ENCODE measurements around the gene DCXR. TPM values are rescaled to one million over a fixed set of nuclear protein-coding genes. Genes with fewer than 3 reads are reported as not detected.
A peak's percentile ranks its signal among the peaks of the same experiment; 100 is the strongest.

Gene DCXR
- polyA plus RNA-seq, 4 donors = 75.7 to 111 (median 91.6) TPM

DNA sequence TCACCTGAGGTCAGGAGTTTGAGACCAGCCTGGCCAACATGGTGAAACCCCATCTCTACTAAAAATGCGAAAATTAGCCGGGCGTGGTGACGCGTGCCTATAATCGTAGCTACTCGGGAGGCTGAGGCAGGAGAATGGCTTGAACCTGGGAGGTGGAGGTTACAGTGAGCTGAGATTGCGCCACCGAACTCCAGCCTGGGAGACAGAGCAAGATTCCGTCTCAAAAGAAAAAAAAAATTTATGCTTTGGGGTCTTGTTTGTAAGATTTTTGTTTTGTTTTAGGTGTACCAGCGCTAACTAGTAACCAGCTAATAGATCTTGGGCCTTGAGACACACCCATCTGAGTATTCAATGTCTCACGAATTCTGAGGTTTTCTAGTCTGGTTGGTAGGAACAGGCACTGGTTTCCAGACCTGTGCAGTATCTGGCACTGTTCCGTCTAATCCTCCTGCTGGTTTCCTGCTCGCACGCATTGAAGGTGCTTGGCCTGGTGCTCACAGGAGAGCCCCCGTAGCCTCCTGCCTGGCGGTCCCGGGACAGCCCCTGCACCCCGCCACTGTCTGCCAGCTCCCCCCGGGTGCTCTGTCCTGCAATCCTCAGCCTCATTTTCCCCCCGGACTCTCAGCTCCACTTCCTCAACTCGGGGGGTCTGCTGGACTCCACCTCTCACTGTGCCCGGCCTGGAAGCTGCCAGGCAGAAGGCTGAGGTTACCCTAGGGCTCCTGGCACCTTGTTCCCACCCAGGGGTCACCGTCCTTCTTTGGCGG lies 38.7 kb upstream of the DCXR start:
- DNase-seq (ENCODE audit: low read depth in 4 of 4, low spot score in 3 of 4) = no peak

GRCh38 chr17:82073446-82073845 lies 35.9 kb upstream of the DCXR start:
- no peak for DNase-seq (ENCODE audit: low read depth in 4 of 4, low spot score in 3 of 4)

GRCh38 chr17:82072827-82073226 lies 35.3 kb upstream of the DCXR start:
- DNase-seq (ENCODE audit: low read depth in 4 of 4, low spot score in 3 of 4) = no peak

- DNase-seq (ENCODE audit: low read depth in 4 of 4, low spot score in 3 of 4) = no peak
These were observed 33.1 kb upstream of the DCXR start for GRCh38 chr17:82070611-82071010.

DNA sequence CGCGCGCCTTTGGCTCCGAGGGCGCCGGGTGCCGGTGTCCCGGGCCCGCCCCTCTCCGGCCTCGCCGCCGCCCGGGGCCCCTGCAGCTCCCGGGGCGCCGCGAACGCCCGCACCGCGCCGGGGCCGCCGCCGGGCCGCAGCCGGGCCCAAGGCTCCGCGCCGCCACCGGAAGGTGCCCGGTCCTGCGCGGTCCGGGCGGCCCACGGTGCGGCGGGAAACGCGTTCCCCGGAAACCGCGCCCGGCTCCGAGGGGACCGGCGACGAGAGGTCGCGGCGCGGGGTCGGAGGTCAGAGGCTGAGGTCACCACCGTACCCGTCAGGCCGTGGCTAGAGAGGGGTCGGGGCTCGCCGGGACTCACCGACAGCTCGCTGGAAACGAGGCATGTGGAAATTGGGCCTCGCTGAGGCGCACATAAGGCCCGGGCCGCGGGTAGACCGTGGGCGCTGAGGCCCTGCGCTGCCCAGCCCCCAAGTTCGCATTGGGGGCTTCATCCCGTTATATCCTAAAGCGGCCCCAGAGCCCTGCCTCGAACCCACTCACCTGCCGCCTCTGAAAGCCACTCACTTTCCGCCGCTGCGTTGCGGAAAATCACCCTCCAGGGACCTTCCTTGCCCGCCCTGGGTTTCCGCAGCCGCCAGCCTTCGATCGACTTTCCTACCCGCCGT lies 28.3 kb upstream of the DCXR start, which contains the start of gene DUS1L:
DUS1L (minus strand) TSS at position 167 of the 666 bp plus-strand sequence. CDS start 745 bp downstream, outside the sequence.
- peak in 3 of 4 donors; percentile 14 to 48 (median 41) for DNase-seq (ENCODE audit: low read depth in 4 of 4, low spot score in 3 of 4)

- no peak for DNase-seq (ENCODE audit: low read depth in 4 of 4, low spot score in 3 of 4)
These were observed 27.7 kb upstream of the DCXR start for GRCh38 chr17:82065193-82065637.

DNA sequence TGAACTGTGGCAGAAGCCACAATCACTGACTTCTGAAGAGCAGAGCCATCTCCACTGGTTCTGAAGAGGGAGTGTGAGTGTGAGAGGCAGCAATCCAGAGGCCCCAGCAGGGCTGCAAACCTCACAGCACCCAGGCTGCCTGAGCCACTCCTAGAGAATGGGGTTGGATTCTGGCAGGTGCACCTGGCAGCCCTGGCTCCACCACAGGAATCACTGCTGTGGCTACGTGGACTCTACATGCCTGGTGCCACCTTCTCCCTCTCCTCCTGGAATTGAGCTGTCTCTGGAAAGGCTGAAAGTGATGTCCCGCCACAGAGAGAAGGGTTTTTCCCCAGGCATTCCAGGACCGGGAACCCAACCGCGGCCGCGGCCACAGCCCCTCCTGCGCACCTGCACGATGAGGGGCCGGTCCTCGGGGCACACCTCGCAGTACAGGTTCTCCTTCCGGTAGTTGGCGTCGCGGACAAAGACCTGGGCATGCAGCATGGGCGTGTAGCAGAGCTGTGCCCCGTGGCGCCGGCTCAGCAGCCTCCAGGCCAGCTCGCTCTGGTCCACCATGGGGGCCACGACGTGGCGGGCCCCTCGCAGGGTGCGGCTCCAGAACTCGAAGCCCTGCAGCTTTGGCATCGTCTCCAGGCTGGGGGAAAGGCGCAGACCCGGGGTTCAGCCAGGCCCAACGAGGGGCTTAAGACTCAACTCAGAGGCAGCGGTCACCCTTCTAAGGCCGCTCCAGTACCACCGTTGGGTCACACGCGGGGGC lies 27.1 kb upstream of the DCXR start:
- no peak for DNase-seq (ENCODE audit: low read depth in 4 of 4, low spot score in 3 of 4)

DNA sequence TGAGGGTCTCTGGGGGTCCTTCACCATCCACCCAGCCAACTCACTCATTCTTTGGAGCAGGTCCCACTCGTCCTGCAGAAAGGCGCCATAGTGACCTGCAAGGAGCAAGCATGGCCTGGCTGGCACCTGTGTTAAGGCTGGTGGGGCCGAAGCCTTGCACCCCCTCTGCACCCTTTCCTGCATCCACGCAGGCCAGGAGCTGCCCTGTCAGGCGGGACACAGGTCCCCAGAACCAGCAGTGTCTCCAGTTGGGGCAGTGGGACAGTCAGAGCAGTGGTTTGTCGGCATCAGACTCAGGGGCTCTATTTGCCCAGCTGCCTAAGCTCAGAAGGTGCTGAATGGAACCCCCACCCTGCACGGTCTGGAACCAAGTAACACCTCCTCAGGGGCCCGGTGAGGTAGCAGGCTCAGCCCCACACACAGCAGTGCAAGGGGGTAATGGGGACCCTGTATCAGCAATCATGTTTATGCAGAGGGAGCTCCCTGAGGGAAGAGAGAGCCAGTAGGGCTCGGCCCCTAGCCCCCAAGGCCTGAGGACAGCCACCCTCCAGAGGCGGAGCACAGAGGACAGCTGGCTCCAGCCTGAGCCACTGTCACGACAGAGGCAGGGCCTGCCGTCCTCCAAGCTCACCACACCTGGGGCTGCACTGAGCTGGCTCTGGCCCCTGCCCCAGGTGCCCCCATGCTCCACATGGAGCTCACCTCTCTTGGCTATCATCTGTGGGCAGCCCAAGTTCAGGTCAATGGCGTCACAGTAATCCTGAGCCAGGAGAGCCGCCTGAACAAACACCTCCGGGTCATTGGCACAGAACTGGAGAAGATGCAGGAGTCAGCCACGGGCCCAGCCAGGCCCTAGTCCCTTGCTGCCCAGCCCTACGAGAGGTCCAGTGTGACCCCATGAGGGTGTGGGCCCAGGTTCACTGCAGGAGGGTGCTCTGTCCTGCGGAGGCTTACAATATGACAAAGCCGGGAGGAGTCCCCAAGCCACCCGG lies 26.2 kb upstream of the DCXR start:
- DNase-seq (ENCODE audit: low read depth in 4 of 4, low spot score in 3 of 4) = no peak

GRCh38 chr17:82062984-82063368 lies 25.5 kb upstream of the DCXR start:
- no peak for DNase-seq (ENCODE audit: low read depth in 4 of 4, low spot score in 3 of 4)

DNA sequence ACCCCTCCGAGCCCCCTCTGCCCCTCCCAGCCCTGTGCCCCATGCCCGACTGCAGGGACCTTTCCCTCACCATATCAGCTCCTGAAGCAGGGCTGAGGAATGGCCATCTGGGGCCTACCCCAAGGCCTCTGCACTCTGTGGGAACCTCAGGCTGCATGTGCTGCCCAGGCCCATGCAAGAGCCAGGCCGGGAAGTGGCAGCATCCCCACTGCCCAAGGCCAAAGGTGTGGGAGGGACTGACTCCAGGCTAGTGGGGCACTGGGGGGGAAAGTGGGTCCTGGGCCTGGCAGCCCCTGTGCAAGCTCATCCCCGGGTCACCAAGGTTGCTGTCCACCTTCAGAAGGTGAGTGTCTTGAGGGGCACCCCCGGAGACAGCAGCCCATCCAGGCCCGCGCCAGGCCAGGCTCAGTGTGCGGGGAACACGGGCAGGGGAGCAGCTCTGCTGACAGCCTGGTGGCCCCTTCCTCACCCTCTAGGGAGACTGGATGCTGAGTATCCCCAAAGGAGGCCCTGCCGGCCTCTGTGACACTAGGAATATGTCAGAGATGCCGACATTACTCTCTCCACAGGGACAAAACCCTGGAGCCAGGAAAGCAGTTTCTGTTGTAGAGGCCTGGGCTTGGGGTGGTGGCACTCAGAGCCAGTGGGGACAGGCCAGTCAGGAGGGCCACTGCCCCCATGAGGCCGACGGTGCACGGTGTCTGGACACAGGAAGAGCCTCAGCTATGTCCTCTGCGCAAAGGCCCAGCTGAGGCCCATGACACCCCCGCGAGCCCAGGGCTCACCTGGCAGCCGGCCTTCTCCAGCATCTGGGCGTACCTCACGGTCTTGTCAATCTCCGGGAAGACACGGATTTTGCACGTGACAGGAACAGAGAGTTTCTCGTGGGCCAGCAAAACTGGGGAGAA lies 24.8 kb upstream of the DCXR start:
- no peak for DNase-seq (ENCODE audit: low read depth in 4 of 4, low spot score in 3 of 4)

DNA sequence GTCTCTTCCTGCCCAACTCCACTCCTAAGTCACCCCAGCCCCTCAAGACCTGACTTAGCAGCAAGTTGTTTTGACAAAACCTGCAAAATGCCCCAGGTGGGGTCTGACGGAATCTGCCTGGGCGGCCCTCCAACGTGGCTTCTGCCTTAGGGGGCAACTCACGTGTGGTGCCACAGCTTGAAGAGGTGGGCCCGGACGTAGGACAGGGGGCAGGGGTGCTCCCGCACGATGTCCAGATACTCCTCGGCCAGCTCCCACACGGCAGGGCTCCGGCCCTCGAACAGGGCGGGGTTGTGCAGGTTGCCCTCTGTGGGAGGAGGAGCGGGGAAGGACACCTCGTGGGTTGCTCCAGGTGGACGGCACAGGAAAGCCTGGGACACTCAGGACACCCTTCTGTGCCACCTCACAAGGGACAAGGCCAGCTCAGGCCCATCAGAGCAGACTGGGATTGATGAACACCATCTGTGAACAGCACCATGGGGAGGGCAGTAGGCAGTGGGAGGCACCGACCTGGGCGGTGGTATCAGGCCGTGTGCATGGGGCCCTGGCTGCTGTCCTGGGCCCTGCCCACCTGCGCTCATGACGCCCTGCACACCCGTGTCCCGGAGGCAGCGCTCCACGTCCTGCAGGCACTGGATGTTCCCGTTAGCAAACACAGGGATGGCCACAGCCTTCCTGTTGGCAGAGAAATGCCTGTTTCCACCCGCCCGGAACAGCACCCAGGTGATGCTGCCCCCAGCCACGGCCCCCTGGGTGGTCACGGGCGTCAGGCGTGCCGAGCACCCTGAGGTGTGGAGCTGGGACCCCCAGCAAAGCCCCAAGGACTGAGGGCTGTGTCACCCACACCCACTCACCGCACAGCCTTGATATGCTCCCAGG lies 23.8 kb upstream of the DCXR start:
- no peak for DNase-seq (ENCODE audit: low read depth in 4 of 4, low spot score in 3 of 4)

GRCh38 chr17:82060614-82061013 lies 23.1 kb upstream of the DCXR start:
- DNase-seq (ENCODE audit: low read depth in 4 of 4, low spot score in 3 of 4) = no peak

DNA sequence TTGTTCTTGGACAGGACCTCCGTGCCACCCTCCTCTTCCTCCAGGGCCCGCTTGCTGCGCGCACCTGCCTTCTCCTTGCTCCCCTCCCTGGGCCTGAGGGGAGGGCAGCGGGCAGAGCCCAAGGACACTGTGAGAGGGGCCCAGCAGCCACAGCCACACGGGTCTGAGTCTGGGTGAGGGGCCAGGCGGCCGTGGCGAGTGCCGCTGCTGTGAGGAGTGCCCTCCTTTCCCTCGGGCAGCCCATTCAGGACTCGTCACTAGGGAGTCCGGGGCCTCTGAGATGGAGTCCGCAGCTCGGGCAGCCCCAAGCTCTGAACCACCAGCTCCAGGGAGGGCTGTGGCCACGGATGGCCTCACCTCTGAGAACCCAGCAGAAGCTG lies 22.5 kb upstream of the DCXR start:
- no peak for DNase-seq (ENCODE audit: low read depth in 4 of 4, low spot score in 3 of 4)

DNA sequence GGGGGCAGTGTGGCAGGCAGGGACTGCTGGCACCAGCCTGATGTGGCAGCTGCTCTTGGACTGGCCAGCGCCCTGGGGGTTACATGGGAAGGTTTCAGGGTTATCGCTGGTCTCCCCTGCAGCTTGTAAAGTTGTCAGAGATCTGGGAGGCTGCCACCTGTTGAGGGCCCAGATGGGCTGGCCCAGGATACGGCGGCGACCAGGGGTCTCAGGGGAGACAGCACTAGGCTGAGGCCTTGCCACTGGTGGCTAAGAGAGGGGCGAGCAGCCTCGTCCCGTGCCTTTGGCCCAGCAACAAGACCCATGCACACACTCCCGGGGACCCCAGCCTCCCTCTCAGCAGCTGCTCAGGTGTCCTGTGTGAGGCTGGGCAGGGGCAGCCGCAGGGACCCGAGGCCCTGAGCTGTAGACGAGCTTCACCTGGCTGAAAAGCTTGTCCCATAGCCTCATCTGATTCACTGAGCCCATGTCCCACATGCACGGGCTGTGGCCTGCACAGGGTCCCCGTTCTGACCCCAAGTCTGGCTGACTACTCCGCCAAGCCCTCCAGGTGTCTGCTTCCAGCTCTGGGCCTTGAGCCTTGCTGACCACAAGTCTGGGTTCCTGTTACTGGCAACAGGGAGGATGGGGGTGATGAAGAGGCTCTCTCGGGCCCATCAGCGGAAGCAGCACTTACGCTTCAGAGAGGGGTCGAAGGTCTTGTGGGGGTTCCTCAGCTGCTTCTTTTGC lies 21.9 kb upstream of the DCXR start:
- no peak for DNase-seq (ENCODE audit: low read depth in 4 of 4, low spot score in 3 of 4)

- no peak for DNase-seq (ENCODE audit: low read depth in 4 of 4, low spot score in 3 of 4)
These were observed 21.4 kb upstream of the DCXR start for GRCh38 chr17:82058855-82059249.

GRCh38 chr17:82058230-82058854 lies 20.8 kb upstream of the DCXR start:
- no peak for DNase-seq (ENCODE audit: low read depth in 4 of 4, low spot score in 3 of 4)

Data from right renal pelvis (tissue), 4 donors.